Activated T-cell treated with anti-CD3 and anti-CD28 coated beads, Interleukin-2, amount 50 U/mL, for 24 hours (primary cell): ENCODE data around the gene PXYLP1.
A peak's percentile ranks its signal among the peaks of the same experiment; 100 is the strongest.

ENCODE experiments used
- DNase-seq: peaks from one replicate; pipeline ENCODE4 v3.0.0-alpha.2; 2020
- H3K27ac Mint-ChIP-seq: 2 replicates; pipeline ENCODE4 v1.8.0; 2020; ENCODE audit warnings: mild to moderate bottlenecking, mixed read lengths
- H3K27me3 Mint-ChIP-seq: 2 replicates; pipeline ENCODE4 v1.8.0; 2020; ENCODE audit warnings: mixed read lengths
- H3K36me3 Mint-ChIP-seq: 2 replicates; pipeline ENCODE4 v1.8.0; 2020; ENCODE audit warnings: low read depth, mixed read lengths
- H3K4me1 Mint-ChIP-seq: 2 replicates; pipeline ENCODE4 v1.8.0; 2020; ENCODE audit warnings: low read depth, mixed read lengths
- H3K4me3 Mint-ChIP-seq: 2 replicates; pipeline ENCODE4 v1.8.0; 2020; ENCODE audit warnings: mild to moderate bottlenecking, moderate library complexity, mixed read lengths
- H3K9me3 Mint-ChIP-seq: 2 replicates; pipeline ENCODE4 v1.8.0; 2020; ENCODE audit warnings: mixed read lengths

The PXYLP1 gene

GRCh38 chr3:141320399-141321108, 88.9 kb downstream of the PXYLP1 start:
- Mint-ChIP-seq H3K4me1 (peaks cover 23% of the 10 kb centered on the region), H3K4me3 (no peak overlapping the region), H3K36me3 (peaks cover 6% of the 10 kb centered on the region), H3K9me3 (peaks cover 15% of the 10 kb centered on the region), H3K27ac (peak overlapping the region; percentile 68), H3K27me3 (no peaks in the 10 kb centered on the region)
- no peak for DNase-seq

DNA sequence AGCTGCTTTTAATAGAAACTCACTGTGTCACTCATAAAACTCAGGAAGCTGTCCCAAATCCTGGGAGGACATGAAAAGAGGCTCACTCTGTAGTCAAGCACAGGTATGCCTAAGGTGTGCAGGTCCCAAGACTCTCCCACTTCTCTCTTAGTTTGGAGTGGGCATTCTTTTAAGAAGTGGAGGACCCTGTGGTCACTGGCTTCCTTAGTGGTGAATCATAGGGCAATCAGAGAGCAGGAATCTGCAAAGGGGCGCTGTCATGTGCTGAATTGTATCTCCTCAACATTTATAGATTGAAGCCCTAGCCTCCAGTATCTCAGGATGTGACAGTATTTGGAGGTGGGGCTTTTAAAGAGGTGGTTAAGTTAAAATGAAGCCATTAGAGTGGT, 89.5 kb downstream of the PXYLP1 start:
- no peak for DNase-seq
- Mint-ChIP-seq H3K27ac (peak overlapping the region; percentile 68), H3K36me3 (peaks cover 6% of the 10 kb centered on the region), H3K27me3 (no peaks in the 10 kb centered on the region), H3K4me3 (no peak overlapping the region), H3K4me1 (peaks cover 24% of the 10 kb centered on the region), H3K9me3 (peaks cover 15% of the 10 kb centered on the region)

DNA sequence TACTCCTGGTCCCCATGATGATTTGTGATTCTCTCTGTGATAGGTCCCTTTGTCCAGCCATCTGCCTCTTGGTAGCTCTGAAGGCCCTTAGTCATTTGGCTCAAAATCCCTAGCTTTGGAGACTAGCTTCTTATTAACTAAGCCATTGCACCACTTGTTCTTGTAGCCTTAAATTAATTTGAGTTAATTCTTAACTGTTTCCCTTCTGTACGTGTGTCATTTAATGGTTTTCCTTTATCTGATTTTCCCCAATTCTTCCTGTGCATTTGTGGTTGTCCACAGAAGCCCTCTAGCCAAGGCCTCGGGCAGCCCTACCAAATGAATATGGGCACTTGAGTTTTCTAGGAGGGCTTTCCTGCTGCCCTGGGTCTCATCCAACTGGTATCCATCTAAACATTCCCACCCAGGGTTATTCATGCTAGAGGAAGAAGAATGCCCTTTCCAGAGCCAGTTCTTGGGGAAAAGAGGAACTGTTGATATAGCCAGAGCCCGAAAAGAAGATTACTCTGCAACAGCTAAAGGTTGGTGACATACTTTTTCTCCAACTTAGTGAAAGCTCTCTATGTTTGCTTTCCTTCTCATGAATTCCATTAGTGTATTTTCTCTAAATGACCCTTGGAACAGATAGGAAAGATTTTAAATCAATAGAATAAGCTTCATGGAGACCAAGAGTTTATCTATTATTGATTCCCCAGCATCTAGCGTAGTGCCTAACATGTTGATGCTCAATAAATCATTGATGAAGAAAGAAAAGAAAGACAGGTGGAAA, 92.5 kb downstream of the PXYLP1 start:
- H3K36me3 Mint-ChIP-seq, result peaks cover 2% of the 10 kb centered on the region
- no peak for DNase-seq
- no peak overlapping the region for H3K27ac Mint-ChIP-seq
- H3K9me3 Mint-ChIP-seq, result peaks cover 12% of the 10 kb centered on the region
- no peak overlapping the region for H3K4me3 Mint-ChIP-seq
- no peaks in the 10 kb centered on the region for H3K27me3 Mint-ChIP-seq
- H3K4me1 Mint-ChIP-seq, result peaks cover 37% of the 10 kb centered on the region

- Mint-ChIP-seq H3K4me1 (peaks cover 23% of the 10 kb centered on the region), H3K27me3 (no peaks in the 10 kb centered on the region), H3K27ac (no peak overlapping the region), H3K4me3 (no peak overlapping the region), H3K36me3 (no peaks in the 10 kb centered on the region), H3K9me3 (no peaks in the 10 kb centered on the region)
- DNase-seq, result no peak
Measured at GRCh38 chr3:141326123-141326522, 94.5 kb downstream of the PXYLP1 start.

GRCh38 chr3:141326626-141327025, 95.0 kb downstream of the PXYLP1 start:
- H3K4me3 Mint-ChIP-seq, result no peak overlapping the region
- H3K27me3 Mint-ChIP-seq, result no peaks in the 10 kb centered on the region
- no peaks in the 10 kb centered on the region for H3K9me3 Mint-ChIP-seq

DNA sequence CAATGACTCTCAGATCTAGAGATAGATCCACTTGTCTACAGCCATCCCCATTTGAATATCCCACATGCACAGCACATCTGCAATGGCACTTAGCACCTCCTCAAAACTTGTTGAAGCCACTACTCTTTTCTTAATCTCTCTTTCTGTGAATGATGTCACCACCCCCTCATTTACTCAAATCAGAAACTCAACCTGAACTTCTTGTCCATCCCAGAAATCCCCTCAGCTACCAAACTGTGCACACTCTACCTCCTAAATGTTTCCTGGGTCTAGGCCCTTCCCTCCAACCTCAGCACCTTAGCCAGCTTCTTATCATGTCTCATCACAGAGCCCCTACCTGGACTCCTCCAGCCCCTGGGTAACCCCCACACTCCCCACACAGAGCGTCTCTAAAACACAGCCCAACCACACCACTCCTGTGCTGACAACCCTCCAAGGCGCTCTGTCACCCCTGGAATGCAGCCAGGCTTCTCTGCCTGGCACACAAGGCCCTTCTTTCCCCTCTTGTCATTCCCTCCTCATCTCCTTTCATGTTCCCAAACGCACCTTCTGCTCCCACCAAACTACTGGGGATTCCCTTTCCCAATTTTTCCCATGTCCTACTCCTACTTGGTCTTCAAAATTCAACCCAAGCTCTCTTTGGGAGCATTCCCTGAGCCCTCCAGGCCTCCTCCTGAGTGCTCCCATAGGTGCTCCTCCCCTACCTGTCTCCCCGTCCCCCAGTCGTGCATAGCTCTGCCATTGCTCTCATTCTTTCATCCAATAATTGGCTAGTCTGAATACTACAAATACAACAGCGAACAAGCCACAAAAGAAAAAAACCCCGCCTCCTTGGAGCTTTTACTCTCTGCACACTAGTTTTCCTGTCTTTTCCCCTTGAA, 96.9 kb downstream of the PXYLP1 start:
- Mint-ChIP-seq H3K9me3 (no peaks in the 10 kb centered on the region), H3K4me1 (peaks cover 13% of the 10 kb centered on the region), H3K27ac (no peak overlapping the region), H3K27me3 (no peaks in the 10 kb centered on the region), H3K4me3 (no peak overlapping the region), H3K36me3 (no peaks in the 10 kb centered on the region)
- no peak for DNase-seq

More at GRCh38 chr3:141326626-141327025, 95.0 kb downstream of the PXYLP1 start:
- no peak for DNase-seq
- Mint-ChIP-seq H3K4me1 (peaks cover 17% of the 10 kb centered on the region), H3K27ac (no peak overlapping the region), H3K36me3 (no peaks in the 10 kb centered on the region)

GRCh38 chr3:141330235-141330634, 98.6 kb downstream of the PXYLP1 start:
- H3K27ac Mint-ChIP-seq, result no peak overlapping the region
- H3K9me3 Mint-ChIP-seq, result no peaks in the 10 kb centered on the region

DNA sequence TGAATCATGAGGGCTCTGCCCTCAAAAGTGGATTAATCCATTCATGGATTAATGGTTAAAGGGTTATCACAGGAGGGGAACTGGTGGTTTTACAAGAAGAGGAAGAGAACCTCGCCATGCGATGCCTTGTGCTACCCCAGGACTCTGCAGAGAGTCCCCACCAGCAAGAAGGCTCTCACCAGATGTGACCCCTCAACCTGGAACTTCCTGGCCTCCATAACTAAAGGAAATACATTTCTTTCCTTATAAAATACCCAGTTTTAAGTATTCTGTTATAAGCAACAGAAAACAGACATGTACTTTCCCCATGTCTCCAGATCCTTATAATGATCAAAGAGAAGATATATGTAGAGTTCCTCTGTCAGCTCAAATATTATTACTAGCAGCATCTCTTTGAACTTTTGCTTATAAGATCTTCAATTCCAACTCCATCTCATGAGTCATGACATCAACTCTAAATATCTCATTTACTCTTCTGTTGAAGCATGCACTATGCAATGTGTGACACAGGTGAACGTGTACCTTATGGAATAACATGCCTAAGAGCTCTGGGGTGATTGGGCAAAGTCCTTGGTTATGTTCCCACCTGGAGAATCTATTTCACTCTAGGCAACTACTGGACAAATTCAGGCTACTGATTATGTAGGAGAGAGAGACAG, 99.2 kb downstream of the PXYLP1 start:
- DNase-seq, result no peak
- Mint-ChIP-seq H3K27ac (no peak overlapping the region), H3K4me3 (no peak overlapping the region), H3K4me1 (peaks cover 13% of the 10 kb centered on the region), H3K27me3 (no peaks in the 10 kb centered on the region), H3K9me3 (no peaks in the 10 kb centered on the region), H3K36me3 (no peaks in the 10 kb centered on the region)

More at GRCh38 chr3:141330235-141330634, 98.6 kb downstream of the PXYLP1 start:
- no peaks in the 10 kb centered on the region for H3K27me3 Mint-ChIP-seq
- H3K4me3 Mint-ChIP-seq, result no peak overlapping the region
- H3K4me1 Mint-ChIP-seq, result peaks cover 13% of the 10 kb centered on the region
- DNase-seq, result no peak
- H3K36me3 Mint-ChIP-seq, result no peaks in the 10 kb centered on the region

- no peaks in the 10 kb centered on the region for H3K9me3 Mint-ChIP-seq
- H3K4me1 Mint-ChIP-seq, result peaks cover 11% of the 10 kb centered on the region
- DNase-seq, result no peak
- H3K27me3 Mint-ChIP-seq, result no peaks in the 10 kb centered on the region
- no peak overlapping the region for H3K4me3 Mint-ChIP-seq
- no peak overlapping the region for H3K27ac Mint-ChIP-seq
- H3K36me3 Mint-ChIP-seq, result no peaks in the 10 kb centered on the region
Measured at GRCh38 chr3:141331377-141332318, 100.0 kb downstream of the PXYLP1 start.

DNA sequence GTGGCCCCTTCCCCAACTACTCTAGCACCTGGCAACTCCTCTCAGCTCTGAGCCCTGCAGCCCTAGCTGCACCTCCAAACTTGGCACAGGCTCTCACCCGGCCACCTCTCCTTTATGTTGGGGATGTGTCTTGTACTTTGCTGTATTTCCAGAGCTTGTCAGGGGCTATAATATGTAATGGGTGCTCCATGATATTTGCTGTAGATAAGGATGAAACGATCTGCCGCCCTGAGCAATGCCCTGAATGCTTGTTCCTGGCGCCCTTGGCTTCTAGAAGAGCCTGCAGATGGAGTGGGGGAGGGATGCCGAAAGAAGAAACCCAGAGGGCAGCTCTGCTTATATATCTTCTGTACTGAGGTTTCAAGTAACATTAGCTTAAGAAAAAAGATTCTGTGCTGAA, 100.8 kb downstream of the PXYLP1 start:
- DNase-seq, result no peak
- Mint-ChIP-seq H3K36me3 (no peaks in the 10 kb centered on the region), H3K4me3 (no peak overlapping the region), H3K27me3 (no peaks in the 10 kb centered on the region), H3K4me1 (peaks cover 11% of the 10 kb centered on the region), H3K9me3 (no peaks in the 10 kb centered on the region), H3K27ac (no peak overlapping the region)

- Mint-ChIP-seq H3K27me3 (no peaks in the 10 kb centered on the region), H3K4me3 (no peak overlapping the region), H3K36me3 (no peaks in the 10 kb centered on the region), H3K4me1 (no peaks in the 10 kb centered on the region), H3K27ac (no peak overlapping the region), H3K9me3 (no peaks in the 10 kb centered on the region)
- DNase-seq, result no peak
Measured at GRCh38 chr3:141333836-141334626, 102.4 kb downstream of the PXYLP1 start.

DNA sequence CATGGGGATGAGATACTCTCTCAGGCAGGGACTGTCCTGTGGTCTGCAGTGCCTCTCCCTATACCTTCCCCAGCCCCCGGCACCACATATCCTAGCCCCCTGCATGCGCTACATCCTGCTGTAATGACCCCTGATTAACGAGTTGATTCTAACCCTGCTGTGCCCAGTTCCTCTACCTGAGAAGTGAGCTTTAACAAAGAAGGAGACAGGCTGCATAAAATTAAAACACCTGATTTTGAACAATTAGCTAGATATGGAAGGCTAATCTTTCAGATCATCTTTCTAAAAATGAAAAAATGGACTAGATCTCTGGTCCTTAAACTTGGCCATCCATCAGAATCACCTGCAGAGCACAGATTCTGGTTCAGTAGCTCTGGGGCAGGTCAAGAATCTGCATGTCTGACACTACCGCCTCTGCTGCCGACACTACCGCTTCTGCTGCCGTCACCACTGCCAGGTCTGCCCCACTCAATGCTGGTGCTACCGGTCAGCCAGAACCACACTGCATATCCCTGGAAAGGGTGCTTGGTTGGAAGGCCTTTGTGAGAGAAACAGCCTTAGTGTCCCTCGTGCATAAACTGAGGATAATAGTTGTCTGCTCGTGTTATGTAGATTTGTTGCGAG, 103.1 kb downstream of the PXYLP1 start:
- no peaks in the 10 kb centered on the region for H3K4me1 Mint-ChIP-seq
- H3K27ac Mint-ChIP-seq, result no peak overlapping the region
- H3K36me3 Mint-ChIP-seq, result no peaks in the 10 kb centered on the region
- no peak for DNase-seq
- H3K27me3 Mint-ChIP-seq, result no peaks in the 10 kb centered on the region
- H3K9me3 Mint-ChIP-seq, result no peaks in the 10 kb centered on the region
- no peak overlapping the region for H3K4me3 Mint-ChIP-seq
